GM21825 (cell line): ENCODE measurements around the gene C15orf39.
"Not testable (repeated sequence)": the region's sequence is repeated elsewhere in the genome, so short reads cannot be mapped to it uniquely, and the experiment has no call there.

Experiments used
- ATAC-seq: cut with Tn5 transposase; IDR thresholded peaks from one replicate; pipeline ENCODE4 v1.9.1; 2021; ENCODE audit warnings: mild to moderate bottlenecking, moderate library complexity; ENCODE audit not compliant: unreplicated experiment

Gene C15orf39

DNA sequence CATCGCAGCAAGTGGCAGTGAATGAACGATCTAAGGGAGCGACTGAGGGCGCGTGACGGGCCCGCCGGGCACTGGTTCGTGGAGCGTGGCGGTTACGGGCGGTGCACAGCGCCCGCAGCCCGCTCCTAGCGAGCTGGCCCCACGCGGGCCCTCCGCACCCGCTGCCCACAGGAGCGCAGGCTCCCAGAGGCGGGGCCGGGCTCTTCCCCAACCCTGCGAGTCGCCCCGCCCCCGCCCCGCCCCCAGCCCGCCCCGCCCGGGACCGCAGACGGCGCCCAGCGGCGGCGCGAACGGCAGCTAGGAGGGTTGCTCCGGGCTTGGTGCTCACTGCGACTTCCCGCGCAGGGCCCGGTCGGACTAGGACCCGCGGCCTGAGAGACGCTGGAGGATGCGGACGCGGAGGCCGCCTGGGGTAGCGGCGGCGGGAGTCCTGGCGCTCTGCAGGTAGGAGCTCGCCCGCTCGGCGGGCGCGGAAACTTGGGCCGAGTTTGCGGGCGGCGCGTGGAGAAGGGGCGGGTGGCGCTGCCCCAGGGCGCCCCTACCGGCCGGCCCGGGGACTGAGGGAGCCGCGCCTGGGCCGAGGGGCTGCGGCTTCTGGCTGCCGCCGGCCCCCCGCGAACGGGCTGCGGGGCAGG, at the start of gene C15orf39:
TSS of gene C15orf39 (plus strand) at position 267 of the 635 bp plus-strand sequence. CDS start 4,167 bp downstream, outside the sequence.
- ATAC-seq: peak; percentile 38

DNA sequence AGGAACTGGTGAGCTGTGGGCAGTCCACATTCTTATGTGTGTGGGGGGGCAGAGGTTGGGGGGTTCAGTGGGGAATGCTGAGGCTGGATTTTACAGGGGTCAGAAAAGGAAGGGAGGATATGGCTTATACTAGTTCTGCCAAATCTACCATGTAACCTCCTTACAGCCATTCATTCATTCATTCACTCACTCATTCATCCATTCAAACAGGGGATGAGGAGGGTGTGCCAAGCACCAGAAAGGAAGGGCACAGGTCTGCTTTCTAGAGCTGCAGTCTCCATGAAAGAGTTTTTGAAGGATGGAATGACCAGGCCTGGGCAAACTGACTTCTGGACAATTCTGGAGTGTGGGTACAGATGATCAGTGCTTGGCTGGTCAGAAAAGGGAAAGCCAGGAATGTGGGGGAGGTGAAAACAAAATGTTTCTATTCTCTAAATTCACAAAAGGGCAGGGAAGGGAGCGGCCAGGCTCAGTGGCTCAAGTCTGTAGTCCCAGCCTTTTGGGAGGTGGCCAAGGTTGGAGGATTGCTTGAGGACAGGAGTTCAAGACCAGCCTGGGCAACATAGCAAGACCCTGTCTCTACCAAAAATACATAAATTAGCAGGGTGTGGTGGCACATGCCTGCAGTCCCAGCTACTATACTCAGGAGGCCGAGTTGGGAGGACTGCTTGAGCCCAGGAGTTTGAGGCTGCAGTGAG, 49.2 kb upstream of the C15orf39 start:
- ATAC-seq: no peak

DNA sequence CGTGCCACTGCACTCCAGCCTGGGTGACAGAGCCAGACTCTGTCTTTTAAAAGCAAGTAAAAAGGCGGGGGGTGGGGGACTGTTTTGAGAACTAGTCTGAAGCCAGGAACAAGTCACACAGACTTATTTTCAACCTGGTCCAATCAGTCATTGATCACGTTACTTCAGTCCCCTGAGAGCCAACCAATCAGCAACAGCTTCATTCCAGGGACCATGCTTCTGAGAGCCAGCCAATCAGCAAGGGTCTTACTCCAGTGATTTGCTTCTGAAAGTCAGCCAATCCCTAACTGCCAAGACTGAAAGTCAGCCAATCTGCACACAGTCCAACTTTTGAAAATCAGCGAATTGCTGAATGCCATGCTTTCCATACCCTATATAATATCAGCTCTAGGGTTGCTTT, 48.6 kb upstream of the C15orf39 start:
- no peak for ATAC-seq

GRCh38 chr15:75153565-75154276, 48.0 kb upstream of the C15orf39 start:
- ATAC-seq: no peak

GRCh38 chr15:75154461-75155062, 47.1 kb upstream of the C15orf39 start:
- ATAC-seq: no peak

DNA sequence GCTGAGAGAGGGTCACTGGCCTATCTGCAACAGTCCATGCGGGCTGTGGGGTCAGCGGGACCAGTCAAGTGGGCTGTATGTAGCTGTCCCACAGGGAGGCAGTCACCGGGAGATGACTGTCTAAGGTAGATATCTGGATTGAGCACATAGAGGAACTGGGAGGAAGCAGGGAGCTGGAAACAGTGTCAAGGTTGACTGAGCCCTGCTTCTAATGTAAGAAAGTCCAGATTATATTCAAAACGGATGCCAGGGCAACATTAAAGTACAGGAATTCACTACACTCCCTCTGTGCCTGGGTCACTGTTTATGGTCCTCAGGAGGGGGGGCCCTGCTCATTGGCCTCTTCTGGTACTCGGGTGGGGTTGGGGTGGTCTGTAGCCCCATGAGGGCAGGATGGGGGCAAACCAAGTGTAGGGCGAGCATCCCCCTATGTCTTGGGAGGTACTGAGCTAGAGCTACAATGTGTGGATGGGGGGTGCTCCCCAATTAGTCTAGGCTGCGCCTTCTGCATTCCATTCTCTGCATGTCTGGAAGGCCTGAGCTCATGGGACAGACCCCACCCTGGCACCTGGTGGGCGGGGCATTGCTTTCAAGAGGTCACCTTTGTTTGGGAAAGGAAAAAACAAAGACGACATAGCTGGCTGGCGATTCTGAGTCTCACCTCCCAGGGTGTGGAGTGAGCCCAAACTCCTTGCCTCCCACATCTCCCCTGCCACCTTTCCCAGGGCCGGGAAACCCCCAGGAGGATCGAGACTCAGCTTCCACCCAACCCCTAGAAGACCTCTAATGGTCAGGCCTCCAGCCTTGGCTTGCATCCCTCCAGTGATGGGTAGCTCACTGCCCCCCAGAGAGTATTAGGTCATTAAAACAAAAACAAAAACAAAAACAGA, 45.1 kb upstream of the C15orf39 start:
- no peak for ATAC-seq

- ATAC-seq: no peak
These were observed 43.3 kb upstream of the C15orf39 start for GRCh38 chr15:75158402-75158801.

DNA sequence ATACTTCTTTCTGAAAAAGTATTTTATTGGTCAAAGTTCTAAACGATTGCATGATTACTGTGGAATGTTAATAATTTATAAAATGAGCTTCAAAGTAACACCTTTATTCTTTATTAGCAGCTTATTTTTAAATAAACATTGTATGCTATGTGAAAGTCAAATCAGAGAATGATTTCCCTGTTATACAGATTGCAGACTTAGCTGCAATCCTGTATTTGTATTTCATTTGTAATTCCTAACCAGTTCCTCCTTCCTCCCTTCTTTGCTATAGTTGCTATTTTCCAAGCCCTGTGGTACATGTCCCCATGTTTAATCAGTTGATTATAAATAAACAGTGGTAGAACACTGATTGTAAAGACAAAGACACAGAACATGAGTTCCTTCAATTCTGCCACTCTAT, 42.4 kb upstream of the C15orf39 start:
- no peak for ATAC-seq

- no peak for ATAC-seq
These were observed 40.4 kb upstream of the C15orf39 start for GRCh38 chr15:75161106-75161916.

GRCh38 chr15:75161917-75162414, 39.7 kb upstream of the C15orf39 start:
- ATAC-seq: no peak

DNA sequence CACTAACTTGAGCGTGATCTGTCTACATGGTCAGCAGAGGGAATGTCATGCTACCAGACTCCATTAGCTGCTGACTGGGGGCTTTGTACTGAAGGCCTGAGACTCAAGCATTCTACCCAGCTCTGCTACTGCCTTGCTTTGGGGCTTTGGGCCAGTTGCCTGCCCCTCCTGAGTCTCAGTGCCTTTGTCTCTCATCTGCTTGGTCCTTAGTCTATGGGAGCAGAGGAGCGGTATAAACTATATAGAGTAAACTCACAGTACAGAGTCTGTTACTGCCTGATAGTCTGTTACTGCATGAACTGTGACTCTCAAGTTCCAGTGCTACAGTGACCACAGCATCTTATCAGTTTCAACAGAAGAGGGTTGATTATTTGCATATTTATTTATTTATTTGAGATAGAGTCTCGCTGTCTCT, 38.5 kb upstream of the C15orf39 start:
- no peak for ATAC-seq

GRCh38 chr15:75164625-75165350, 36.9 kb upstream of the C15orf39 start:
- no peak for ATAC-seq

GRCh38 chr15:75166489-75167063, 35.1 kb upstream of the C15orf39 start:
- ATAC-seq: not testable (repeated sequence)

- no peak for ATAC-seq
These were observed 33.9 kb upstream of the C15orf39 start for GRCh38 chr15:75167588-75168350.

- ATAC-seq: no peak
These were observed 33.3 kb upstream of the C15orf39 start for GRCh38 chr15:75168374-75168773.

GRCh38 chr15:75170203-75170602, 31.5 kb upstream of the C15orf39 start:
- ATAC-seq: no peak

- ATAC-seq: no peak
These were observed 30.9 kb upstream of the C15orf39 start for GRCh38 chr15:75170711-75171341.
